NCI-H146 treated with DMSO at 0.1 percent for 48 hours (cell line): ENCODE results near the gene OPN1SW.

ENCODE experiments used
- DNase-seq: peaks from one replicate; lab custom pipeline; 2025; ENCODE audit not compliant: unreplicated experiment; lab: John Stamatoyannopoulos, UW

The OPN1SW gene

GRCh38 chr7:128775744-128776474 is at the start of gene OPN1SW:
Gene OPN1SW (minus strand): TSS chr7:128775794. CDS start chr7:128775781, 13 bp downstream.
- no peak for DNase-seq

- no peak for DNase-seq
Measured at GRCh38 chr7:128821724-128822123, 46.1 kb upstream of the OPN1SW start.

GRCh38 chr7:128818694-128819093 is 43.1 kb upstream of the OPN1SW start:
- DNase-seq = no peak

- DNase-seq = no peak
Measured at GRCh38 chr7:128815289-128815942, 39.8 kb upstream of the OPN1SW start.

- DNase-seq = no peak
Measured at GRCh38 chr7:128814499-128814898, 38.9 kb upstream of the OPN1SW start.

DNA sequence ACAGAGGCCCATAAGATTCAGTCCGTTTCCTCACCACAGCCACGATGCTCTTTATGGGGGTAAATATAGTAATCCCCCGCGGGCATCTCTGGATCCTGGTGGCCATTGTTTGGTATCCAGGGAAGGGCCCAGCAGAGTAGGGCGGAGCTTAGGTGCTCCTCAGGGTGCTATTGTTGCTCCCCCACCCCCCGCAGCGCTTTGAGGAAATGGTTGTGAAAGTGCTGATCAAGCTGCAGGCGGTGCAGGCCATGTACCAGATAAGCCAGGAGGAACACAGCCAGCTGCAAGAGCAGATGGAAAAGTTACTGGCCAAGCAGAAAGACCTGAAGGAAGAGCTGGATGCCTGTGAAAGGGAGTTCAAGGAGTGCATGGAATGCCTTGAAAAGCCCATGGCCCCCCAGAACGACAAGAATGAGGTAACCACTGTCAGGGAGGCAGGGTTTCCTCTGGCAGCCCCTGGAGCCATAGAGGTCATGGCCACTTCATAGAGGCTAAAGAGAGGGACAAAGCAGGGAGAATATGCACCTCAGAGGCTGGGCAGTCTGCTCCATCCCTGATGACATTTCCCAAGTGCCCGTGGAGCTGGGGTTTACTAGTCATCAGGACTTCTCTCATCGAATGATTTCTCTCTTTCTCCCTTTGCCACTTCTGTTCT is 37.0 kb upstream of the OPN1SW start:
- peak; percentile 96 for DNase-seq

GRCh38 chr7:128811631-128812430 is 36.2 kb upstream of the OPN1SW start:
- DNase-seq = peak; percentile 95

DNA sequence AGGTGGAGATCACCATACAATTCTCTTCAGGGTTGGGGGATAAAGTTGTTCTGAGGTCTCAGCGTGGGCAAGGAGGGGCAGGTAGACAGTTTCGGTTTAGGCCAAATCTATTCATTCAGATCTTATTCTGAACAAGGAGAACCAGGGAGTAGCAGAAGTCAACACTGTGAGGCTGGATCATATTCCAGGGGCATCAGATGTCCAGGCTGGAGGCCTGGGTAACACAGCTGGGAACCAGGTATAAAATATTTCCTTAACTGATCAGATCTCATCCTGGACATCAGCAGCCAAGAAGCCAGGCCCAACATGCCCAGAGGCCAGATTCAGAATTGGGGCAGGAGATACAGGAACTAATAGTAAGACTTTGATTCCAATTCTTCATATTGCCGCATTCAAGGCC is 35.4 kb upstream of the OPN1SW start:
- DNase-seq = no peak

GRCh38 chr7:128810473-128810872 is 34.9 kb upstream of the OPN1SW start:
- DNase-seq = no peak

- no peak for DNase-seq
Measured at GRCh38 chr7:128809363-128809762, 33.8 kb upstream of the OPN1SW start.

DNA sequence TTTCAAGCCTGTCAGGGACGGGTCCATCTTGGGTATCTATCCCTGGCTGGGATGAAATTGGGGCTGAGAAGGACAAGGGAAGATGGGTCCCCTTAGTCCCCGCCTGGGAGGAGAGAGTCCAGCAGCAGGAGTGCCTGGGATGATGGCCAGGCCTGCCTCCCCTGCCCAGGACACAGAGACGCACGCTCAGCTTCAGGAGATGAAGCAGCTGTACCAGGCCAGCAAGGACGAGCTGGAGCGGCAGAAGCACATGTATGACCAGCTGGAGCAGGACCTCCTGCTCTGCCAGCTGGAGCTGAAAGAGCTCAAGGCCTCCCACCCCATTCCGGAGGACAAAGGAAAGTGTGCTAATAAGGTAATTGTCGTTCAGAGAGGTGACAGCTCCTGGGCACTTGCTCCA is 31.6 kb upstream of the OPN1SW start:
- peak; percentile 34 for DNase-seq

- DNase-seq = no peak
Measured at GRCh38 chr7:128805225-128805624, 29.6 kb upstream of the OPN1SW start.

DNA sequence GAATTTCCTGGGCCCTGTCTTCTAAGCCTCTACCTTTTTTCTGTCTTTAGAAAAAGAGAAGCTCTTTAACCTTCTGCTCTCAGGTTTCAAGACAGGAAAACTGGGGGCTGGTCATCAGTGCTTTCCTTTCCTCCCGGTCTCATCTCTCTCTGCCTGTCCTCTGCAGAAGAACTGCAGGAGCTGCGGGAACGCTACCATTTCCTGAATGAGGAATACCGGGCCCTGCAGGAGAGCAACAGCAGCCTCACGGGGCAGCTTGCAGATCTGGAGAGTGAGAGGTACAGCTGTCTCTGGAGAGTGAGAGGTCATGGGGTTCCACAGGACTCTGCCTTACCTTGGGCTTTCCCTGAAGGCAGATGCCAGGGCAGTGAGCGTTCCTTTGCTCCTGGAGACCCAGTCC is 28.9 kb upstream of the OPN1SW start:
- DNase-seq = no peak

GRCh38 chr7:128801667-128802418 is 26.2 kb upstream of the OPN1SW start:
- DNase-seq = no peak

DNA sequence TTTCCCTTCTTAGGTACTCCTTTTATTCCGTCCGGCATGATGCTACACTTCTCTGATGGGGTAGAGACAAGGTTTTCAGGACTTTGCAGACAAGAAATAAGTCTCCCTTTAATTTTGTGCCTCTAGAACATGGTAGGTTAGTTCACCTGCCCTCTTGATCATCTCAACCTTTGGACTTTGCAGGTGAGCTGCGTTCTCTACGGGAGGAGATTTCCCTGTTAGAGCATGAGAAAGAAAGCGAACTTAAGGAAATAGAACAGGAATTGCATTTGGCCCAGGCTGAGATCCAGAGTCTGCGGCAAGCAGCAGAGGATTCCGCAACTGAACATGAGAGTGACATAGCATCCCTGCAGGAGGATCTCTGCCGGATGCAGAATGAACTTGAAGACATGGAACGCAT is 25.4 kb upstream of the OPN1SW start:
- DNase-seq = no peak

- DNase-seq = no peak
Measured at GRCh38 chr7:128800567-128800966, 25.0 kb upstream of the OPN1SW start.

GRCh38 chr7:128799451-128799850 is 23.9 kb upstream of the OPN1SW start:
- no peak for DNase-seq

- no peak for DNase-seq
Measured at GRCh38 chr7:128796327-128796726, 20.7 kb upstream of the OPN1SW start.

- no peak for DNase-seq
Measured at GRCh38 chr7:128795129-128795528, 19.5 kb upstream of the OPN1SW start.

- no peak for DNase-seq
Measured at GRCh38 chr7:128794436-128794835, 18.8 kb upstream of the OPN1SW start.

GRCh38 chr7:128794020-128794419 is 18.4 kb upstream of the OPN1SW start:
- no peak for DNase-seq
